Measurements from ENCODE around the gene NKX6-2. TPM values are rescaled to one million over a fixed set of nuclear protein-coding genes. Genes with fewer than 3 reads are reported as not detected.
"Not testable (repeated sequence)": the region's sequence is repeated elsewhere in the genome, so short reads cannot be mapped to it uniquely, and the experiment has no call there.

Gene NKX6-2
- total RNA-seq, 1 experiment from 2014 or later, result not detected

GRCh38 chr10:132780356-132780755 is 5.6 kb downstream of the NKX6-2 start:
- DNase-seq (ENCODE audit: low spot score), result no peak

- DNase-seq (ENCODE audit: low spot score), result no peak
Measured at GRCh38 chr10:132779549-132780294, 6.2 kb downstream of the NKX6-2 start.

DNA sequence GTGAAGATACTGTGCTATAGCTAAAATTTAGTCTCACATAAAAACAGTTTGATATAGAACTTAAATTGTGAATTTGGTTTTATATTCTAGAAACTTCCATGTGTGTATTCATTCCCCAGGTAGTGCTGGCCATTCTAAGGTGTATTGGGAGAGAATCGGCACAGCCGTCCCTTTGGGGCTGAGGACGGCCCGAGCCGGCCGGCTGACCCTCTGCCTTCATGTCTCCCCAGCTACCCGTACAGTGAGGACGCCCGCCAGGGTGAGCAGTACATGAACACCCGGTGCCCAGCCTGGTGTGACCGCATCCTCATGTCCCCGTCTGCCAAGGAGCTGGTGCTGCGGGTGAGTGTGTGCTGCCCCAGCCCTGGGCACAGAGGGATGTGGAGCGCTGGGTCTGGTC is 8.5 kb downstream of the NKX6-2 start:
- no peak for DNase-seq (ENCODE audit: low spot score)

DNA sequence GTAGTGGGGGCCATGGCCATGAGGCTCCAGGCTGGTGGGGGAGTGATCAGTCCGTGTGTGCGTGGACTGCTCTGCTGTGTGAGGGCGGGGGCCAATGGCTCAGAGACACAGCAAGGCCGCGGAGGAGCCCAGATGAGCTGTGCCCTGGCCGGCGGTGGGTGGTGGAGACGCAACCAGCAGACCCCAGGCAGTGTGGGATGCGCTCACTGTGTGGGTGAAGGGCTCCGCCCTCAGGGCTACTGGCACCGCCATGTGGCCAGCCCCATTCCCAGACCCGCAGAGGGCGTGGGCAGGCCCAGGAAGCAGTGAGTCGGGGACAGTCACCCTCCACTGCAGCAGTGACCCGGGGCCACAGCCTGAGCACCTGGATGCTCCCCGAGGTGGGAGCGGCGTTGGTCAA is 9.1 kb downstream of the NKX6-2 start:
- no peak for DNase-seq (ENCODE audit: low spot score)

DNA sequence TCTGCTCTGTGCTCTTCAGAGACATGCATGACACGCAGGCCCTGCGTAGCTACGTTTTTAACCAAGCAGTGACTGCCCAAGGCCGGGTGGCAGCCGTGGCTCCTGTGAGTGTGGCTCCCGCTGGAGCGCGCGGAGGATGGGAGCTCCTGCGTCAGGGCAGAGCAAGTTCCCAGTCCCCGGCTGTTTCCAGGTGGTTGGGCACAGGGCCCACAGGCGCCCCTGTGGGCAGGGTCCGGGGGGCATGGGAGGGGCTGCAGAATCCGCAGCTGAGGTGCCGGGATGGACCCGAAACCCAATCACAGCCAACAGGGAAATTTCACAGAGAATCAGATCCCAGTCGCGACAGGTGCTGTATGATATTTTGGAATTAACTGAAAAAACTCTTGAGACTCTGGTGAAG is 9.8 kb downstream of the NKX6-2 start:
- DNase-seq (ENCODE audit: low spot score), result no peak

- peak; percentile 70 for DNase-seq (ENCODE audit: low spot score)
Measured at GRCh38 chr10:132774902-132775863, 10.8 kb downstream of the NKX6-2 start.

DNA sequence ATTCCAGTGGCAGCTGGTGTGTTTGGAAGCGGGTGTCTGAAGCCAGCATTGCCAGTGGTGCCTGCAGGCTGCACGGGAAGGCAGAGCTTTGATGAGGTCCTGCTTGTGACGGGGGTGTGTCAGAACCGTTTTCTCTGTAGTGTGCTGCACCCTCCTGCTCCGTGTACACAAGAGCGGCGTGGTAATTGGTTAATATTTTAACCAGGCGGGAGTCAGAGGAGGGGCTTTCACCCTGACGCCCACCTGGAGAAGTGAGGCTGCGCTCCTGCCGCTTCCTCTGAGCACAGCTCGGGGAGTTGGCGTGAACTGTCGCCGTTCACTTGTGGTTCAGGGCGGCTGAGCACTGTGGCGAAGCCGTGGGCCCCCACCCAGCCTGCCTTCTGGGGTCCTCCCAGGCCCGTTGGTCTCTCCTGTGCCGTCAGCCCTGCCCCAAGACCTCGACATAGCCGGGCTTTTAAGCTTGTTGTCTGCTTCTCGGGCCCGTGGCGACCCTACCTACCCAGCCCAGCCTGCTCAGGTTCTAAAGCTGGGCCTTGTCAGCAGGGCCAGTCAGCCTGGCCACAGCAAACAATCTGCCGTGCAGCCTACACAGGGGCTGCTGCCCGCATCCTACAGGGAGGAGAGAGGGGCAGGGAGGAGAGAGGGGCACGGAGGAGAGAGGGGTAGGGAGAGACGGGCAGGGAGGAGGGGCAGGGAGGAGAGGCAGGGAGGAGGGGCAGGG is 11.6 kb downstream of the NKX6-2 start:
- DNase-seq (ENCODE audit: low spot score), result no peak

- DNase-seq (ENCODE audit: low spot score), result not testable (repeated sequence)
Measured at GRCh38 chr10:132772816-132773215, 13.1 kb downstream of the NKX6-2 start.

GRCh38 chr10:132770061-132771021 is 15.6 kb downstream of the NKX6-2 start:
- no peak for DNase-seq (ENCODE audit: low spot score)

GRCh38 chr10:132768346-132769248 is 17.4 kb downstream of the NKX6-2 start:
- no peak for DNase-seq (ENCODE audit: low spot score)

DNA sequence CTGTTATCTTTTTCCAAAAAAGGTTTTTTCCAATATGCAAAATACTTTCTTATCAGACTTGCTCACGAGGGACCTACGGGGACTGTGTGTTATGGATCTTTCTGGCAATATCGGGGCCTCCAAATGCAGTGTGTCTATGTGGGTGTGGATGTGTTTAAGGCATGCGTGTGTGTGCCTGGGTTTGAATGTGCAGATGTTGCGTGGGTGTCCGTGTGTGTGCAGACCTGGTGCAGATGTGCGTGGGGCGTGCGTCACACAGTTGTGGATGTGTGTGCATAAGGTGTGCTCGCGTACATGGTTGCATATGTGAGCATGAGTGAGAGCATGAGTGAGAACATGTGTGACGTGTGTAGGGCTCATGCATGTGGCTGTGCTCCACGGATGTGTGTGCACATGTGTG is 19.7 kb downstream of the NKX6-2 start:
- DNase-seq (ENCODE audit: low spot score), result no peak

GRCh38 chr10:132765435-132765834 is 20.5 kb downstream of the NKX6-2 start:
- DNase-seq (ENCODE audit: low spot score), result no peak

GRCh38 chr10:132764108-132764507 is 21.8 kb downstream of the NKX6-2 start:
- no peak for DNase-seq (ENCODE audit: low spot score)

- no peak for DNase-seq (ENCODE audit: low spot score)
Measured at GRCh38 chr10:132763545-132763944, 22.4 kb downstream of the NKX6-2 start.

- DNase-seq (ENCODE audit: low spot score), result no peak
Measured at GRCh38 chr10:132762267-132762666, 23.7 kb downstream of the NKX6-2 start.

- no peak for DNase-seq (ENCODE audit: low spot score)
Measured at GRCh38 chr10:132761395-132762060, 24.4 kb downstream of the NKX6-2 start.

GRCh38 chr10:132758865-132759264 is 27.1 kb downstream of the NKX6-2 start:
- no peak for DNase-seq (ENCODE audit: low spot score)

- DNase-seq (ENCODE audit: low spot score), result no peak
Measured at GRCh38 chr10:132757171-132757570, 28.8 kb downstream of the NKX6-2 start.

- DNase-seq (ENCODE audit: low spot score), result no peak
Measured at GRCh38 chr10:132756591-132756990, 29.4 kb downstream of the NKX6-2 start.
